GM23338 (cell line): ENCODE data around the gene RGL2.

Source experiments
- REST ChIP-seq: IDR thresholded peaks from one replicate; pipeline ENCODE4 v1.6.1; 2018; ENCODE audit warnings: antibody characterized with exemption; ENCODE audit not compliant: unreplicated experiment
- TF ChIP-seq, protein P1 (sequence below), 2 experiments: fragments of 200-600 bp in 1 of 2; sonication (generic) in 1 of 2; conservative IDR thresholded peaks; 2 replicates each; pipeline versions ENCODE4 v1.5.1 to v1.6.1; 2016 to 2017; ENCODE audit warnings: antibody characterized with exemption in 2 of 2, low read depth in 2 of 2, mild to moderate bottlenecking in 2 of 2, moderate library complexity in 1 of 2

DNA sequence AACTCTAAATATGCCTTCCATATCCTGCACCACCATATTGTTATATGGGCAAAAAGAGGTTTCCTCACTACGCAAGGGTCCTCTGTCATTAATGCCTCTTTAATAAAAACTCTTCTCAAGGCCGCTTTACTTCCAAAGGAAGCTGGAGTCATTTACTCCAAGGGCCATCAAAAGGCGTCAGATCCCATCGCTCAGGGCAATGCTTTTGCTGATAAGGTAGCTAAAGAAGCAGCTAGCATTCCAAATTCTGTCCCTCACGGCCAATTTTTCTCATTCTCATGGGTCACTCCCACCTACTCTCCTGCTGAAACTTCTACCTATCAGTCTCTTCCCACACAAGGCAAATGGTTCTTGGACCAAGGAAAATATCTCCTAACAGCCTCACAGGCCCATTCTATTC lies 49.1 kb upstream of the RGL2 start:
- no peak for TF ChIP-seq REST
- TF ChIP-seq, protein P1, sequence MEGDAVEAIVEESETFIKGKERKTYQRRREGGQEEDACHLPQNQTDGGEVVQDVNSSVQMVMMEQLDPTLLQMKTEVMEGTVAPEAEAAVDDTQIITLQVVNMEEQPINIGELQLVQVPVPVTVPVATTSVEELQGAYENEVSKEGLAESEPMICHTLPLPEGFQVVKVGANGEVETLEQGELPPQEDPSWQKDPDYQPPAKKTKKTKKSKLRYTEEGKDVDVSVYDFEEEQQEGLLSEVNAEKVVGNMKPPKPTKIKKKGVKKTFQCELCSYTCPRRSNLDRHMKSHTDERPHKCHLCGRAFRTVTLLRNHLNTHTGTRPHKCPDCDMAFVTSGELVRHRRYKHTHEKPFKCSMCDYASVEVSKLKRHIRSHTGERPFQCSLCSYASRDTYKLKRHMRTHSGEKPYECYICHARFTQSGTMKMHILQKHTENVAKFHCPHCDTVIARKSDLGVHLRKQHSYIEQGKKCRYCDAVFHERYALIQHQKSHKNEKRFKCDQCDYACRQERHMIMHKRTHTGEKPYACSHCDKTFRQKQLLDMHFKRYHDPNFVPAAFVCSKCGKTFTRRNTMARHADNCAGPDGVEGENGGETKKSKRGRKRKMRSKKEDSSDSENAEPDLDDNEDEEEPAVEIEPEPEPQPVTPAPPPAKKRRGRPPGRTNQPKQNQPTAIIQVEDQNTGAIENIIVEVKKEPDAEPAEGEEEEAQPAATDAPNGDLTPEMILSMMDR (conservative IDR thresholded peaks at IDR 0.05; ENCODE audit: low read depth in 2 of 2) = no peak
